GM12874 (cell line): Measurements from ENCODE around the gene ATP2A1.

Experiments
- TF ChIP-seq, protein P1 (sequence below): IDR thresholded peaks from 2 replicates; pipeline ENCODE4 v1.5.1; 2011; ENCODE audit warnings: low read depth, mild to moderate bottlenecking, control low read depth, low read length, moderate library complexity; ENCODE audit not compliant: insufficient read depth

ATP2A1 gene

GRCh38 chr16:28899882-28900590 lies 21.7 kb downstream of the ATP2A1 start:
- TF ChIP-seq, protein P1, sequence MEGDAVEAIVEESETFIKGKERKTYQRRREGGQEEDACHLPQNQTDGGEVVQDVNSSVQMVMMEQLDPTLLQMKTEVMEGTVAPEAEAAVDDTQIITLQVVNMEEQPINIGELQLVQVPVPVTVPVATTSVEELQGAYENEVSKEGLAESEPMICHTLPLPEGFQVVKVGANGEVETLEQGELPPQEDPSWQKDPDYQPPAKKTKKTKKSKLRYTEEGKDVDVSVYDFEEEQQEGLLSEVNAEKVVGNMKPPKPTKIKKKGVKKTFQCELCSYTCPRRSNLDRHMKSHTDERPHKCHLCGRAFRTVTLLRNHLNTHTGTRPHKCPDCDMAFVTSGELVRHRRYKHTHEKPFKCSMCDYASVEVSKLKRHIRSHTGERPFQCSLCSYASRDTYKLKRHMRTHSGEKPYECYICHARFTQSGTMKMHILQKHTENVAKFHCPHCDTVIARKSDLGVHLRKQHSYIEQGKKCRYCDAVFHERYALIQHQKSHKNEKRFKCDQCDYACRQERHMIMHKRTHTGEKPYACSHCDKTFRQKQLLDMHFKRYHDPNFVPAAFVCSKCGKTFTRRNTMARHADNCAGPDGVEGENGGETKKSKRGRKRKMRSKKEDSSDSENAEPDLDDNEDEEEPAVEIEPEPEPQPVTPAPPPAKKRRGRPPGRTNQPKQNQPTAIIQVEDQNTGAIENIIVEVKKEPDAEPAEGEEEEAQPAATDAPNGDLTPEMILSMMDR: no peak

- TF ChIP-seq, protein P1: no peak
These were observed 22.3 kb downstream of the ATP2A1 start for GRCh38 chr16:28900601-28901000.

- TF ChIP-seq, protein P1: no peak
These were observed 23.6 kb downstream of the ATP2A1 start for GRCh38 chr16:28901862-28902261.

- TF ChIP-seq, protein P1: no peak
These were observed 24.6 kb downstream of the ATP2A1 start for GRCh38 chr16:28902909-28903308.

DNA sequence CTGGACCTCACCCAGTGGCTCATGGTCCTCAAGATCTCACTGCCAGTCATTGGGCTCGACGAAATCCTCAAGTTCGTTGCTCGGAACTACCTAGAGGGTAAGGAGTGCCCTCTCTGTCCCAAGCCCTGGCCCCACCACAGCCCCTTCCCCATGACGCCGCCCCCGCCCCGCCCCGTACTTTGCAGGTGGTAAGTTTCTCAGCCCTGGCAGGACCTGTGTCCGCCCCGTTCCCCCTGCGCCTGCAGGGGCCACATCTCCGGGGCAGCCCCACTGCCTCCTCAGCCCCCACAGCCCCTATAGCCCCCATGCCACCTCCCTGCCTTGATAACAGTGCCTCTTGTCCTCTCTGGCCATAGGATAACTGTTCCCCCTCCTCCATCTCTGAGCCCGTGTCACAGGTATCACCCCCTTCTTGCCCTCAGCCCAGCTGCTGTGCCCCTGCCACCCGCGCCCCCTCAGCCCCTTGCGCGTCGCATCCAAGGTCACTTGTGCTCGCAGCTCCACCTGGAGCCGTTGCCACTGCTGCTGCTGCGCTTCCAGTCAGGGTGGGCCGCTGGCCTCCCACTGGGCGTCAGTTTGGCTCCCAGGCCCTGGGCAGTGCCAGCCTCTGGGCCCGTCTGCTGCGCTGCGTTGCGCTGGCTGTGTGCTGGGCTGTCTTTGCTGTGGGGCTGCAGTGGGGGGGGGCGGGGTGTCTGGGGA lies 25.2 kb downstream of the ATP2A1 start:
- TF ChIP-seq, protein P1: no peak

DNA sequence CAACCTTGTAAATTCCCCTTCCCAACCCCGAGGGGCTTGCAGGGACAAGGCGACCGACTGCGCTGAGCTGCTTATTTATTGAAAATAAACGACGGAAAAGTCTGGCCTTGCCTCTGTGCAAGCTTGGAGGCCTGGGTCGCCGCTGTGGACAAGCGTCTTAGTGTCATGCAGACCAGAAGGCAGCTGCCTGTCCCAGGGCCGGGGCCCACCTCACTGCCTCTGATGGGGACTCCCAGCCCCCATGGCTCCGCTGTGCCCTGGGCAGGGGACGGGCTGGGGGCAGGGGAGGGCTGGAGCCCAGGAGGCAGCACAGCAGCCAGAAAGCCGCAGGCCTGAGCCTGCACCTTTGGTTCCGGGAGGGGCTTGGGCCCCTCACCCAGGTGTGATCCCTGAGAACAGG lies 26.1 kb downstream of the ATP2A1 start:
- TF ChIP-seq, protein P1: no peak

- TF ChIP-seq, protein P1: no peak
These were observed 26.5 kb downstream of the ATP2A1 start for GRCh38 chr16:28904828-28905227.
